Daoy (cell line): ENCODE data around the gene PTPN21. TPM values are rescaled to one million over a fixed set of nuclear protein-coding genes. Genes with fewer than 3 reads are reported as not detected.

ENCODE experiments used
- DNase-seq: peaks from one replicate; pipeline ENCODE4 v3.0.0-alpha.2; 2015; ENCODE audit warnings: low read depth
- total RNA-seq: library from RNA; depleted of rRNA; stranded (reverse); fragments of >200 nt; shearing (Covaris generic); gene quantifications from 2 replicates; pipeline ENCODE4 v1.2.3, GENCODE V29; 2014; rRNA removed

The PTPN21 gene
- total RNA-seq, result 4.8 and 7.7 TPM in 2 replicates

GRCh38 chr14:88554457-88555286 is at the start of gene PTPN21:
PTPN21 (minus strand) TSS chr14:88555007; CDS start chr14:88550417, 4,590 bp downstream.
- DNase-seq, result peak; percentile 89

GRCh38 chr14:88604212-88604611 is 49.4 kb upstream of the PTPN21 start:
- DNase-seq, result no peak

GRCh38 chr14:88599761-88600439 is 45.1 kb upstream of the PTPN21 start:
- DNase-seq, result no peak

GRCh38 chr14:88599326-88599725 is 44.5 kb upstream of the PTPN21 start:
- DNase-seq, result no peak

GRCh38 chr14:88598097-88598675 is 43.4 kb upstream of the PTPN21 start:
- DNase-seq, result no peak

GRCh38 chr14:88597601-88598000 is 42.8 kb upstream of the PTPN21 start:
- DNase-seq, result no peak

- DNase-seq, result no peak
These were observed 42.2 kb upstream of the PTPN21 start for GRCh38 chr14:88597038-88597437.

GRCh38 chr14:88592031-88592430 is 37.2 kb upstream of the PTPN21 start:
- no peak for DNase-seq

GRCh38 chr14:88590173-88590572 is 35.4 kb upstream of the PTPN21 start:
- DNase-seq, result no peak

- no peak for DNase-seq
These were observed 33.3 kb upstream of the PTPN21 start for GRCh38 chr14:88588081-88588480.

- no peak for DNase-seq
These were observed 29.6 kb upstream of the PTPN21 start for GRCh38 chr14:88584451-88584850.

GRCh38 chr14:88576222-88576621 is 21.4 kb upstream of the PTPN21 start:
- no peak for DNase-seq

GRCh38 chr14:88572117-88572516 is 17.3 kb upstream of the PTPN21 start:
- DNase-seq, result no peak

GRCh38 chr14:88568196-88568595 is 13.4 kb upstream of the PTPN21 start:
- no peak for DNase-seq

GRCh38 chr14:88565427-88565826 is 10.6 kb upstream of the PTPN21 start:
- DNase-seq, result no peak

GRCh38 chr14:88563845-88564244 is 9.0 kb upstream of the PTPN21 start:
- DNase-seq, result no peak

GRCh38 chr14:88562831-88563686 is 8.3 kb upstream of the PTPN21 start, which contains the start of gene ZC3H14:
ZC3H14 (plus strand) TSS chr14:88563037; CDS start chr14:88563134, 97 bp downstream.
- DNase-seq, result peak; percentile 97

GRCh38 chr14:88562532-88562830 is 7.7 kb upstream of the PTPN21 start:
- no peak for DNase-seq

- DNase-seq, result peak; percentile 24
These were observed 5.0 kb upstream of the PTPN21 start for GRCh38 chr14:88559852-88560251.

- DNase-seq, result no peak
These were observed 1.8 kb upstream of the PTPN21 start for GRCh38 chr14:88556581-88556980.

GRCh38 chr14:88553886-88554456 is 836 bp downstream of the PTPN21 start:
- DNase-seq, result no peak
